Erythroblast (primary cell): Measurements from ENCODE around the gene CYLD.

ENCODE experiments used
- GATA1 ChIP-seq: IDR thresholded peaks from 2 replicates; pipeline ENCODE4 v1.6.1; 2011; ENCODE audit warnings: low read depth, mild to moderate bottlenecking, control low read depth, low read length, moderate library complexity
- POLR2A ChIP-seq: IDR thresholded peaks from 2 replicates; pipeline ENCODE4 v1.6.1; 2011; ENCODE audit warnings: mild to moderate bottlenecking, low read length

- TF ChIP-seq POLR2A (no peak), GATA1 (no peak)
Observed at GRCh38 chr16:50844840-50845239, 103.0 kb downstream of the CYLD start.
